ENCODE results near the gene OCIAD1.
"Not testable (repeated sequence)": the region's sequence is repeated elsewhere in the genome, so short reads cannot be mapped to it uniquely, and the experiment has no call there.

OCIAD1 gene

GRCh38 chr4:48830706-48831531 lies at the start of gene OCIAD1:
TSS of gene OCIAD1 (plus strand) at chr4:48831088. CDS start at chr4:48832625, 1,537 bp downstream.
- peak; percentile 82 to 90 for DNase-seq (ENCODE audit: low read depth in 1 of 2, low spot score in 1 of 2)

DNA sequence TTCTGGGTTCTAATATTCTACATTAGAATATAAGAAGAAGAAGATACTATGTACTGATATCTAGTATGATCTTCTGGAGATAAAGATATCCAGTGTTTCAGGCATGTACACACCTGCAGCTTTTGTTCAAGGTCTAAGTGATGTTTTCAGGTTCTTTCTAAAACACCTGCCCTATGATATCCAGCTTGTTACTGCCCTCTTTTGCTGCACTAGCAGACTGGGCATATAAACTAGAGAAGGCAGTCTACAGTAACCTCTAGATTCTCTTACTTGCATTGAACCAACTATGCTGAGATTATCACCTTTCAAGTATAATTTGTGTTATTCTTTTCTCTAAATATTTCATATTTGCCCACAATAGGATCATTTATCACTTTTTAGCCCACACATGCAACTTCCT lies 48.9 kb upstream of the OCIAD1 start:
- no peak for DNase-seq (ENCODE audit: low read depth in 1 of 2, low spot score in 1 of 2)

GRCh38 chr4:48785302-48785701 lies 45.6 kb upstream of the OCIAD1 start:
- no peak for DNase-seq (ENCODE audit: low read depth in 1 of 2, low spot score in 1 of 2)

DNA sequence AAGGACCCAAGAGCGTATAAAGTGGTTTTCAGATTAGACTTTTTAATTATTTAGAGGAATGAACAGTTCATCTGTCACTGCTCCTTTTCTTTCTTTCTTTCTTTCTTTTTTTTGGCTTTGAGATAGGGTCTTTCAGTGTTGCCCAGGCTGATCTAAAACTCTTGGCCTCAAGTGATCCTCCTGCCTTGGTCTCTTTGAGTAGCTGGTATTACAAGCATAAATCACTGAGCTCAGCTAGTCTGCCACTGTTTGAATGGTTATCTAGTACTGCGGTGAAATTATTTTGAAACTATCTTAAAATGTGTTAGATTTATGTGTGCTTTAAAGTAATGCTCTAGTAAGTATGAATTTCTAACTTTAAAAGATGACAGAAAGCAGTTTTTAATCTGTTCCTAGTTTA lies 44.3 kb upstream of the OCIAD1 start:
- no peak for DNase-seq (ENCODE audit: low read depth in 1 of 2, low spot score in 1 of 2)

DNA sequence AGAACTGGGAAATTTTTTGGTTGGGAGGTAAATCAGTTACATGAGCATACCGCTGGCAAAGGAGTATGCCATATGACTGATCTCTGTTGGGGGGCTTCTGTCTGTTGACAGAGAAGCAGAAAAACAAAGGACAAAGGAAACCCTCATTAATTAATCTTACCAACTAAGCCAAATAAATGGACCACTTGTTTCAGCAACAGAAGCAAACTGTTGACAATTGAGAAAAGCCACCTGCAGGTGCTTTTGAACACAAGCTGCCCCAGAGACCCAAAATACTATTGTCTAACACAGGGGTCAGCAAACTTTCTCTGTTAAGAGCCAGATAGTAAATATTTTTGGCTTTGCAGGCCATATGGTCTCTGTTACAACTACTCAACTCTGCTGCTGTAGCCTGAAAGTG lies 43.8 kb upstream of the OCIAD1 start:
- DNase-seq (ENCODE audit: low read depth in 1 of 2, low spot score in 1 of 2), result no peak

DNA sequence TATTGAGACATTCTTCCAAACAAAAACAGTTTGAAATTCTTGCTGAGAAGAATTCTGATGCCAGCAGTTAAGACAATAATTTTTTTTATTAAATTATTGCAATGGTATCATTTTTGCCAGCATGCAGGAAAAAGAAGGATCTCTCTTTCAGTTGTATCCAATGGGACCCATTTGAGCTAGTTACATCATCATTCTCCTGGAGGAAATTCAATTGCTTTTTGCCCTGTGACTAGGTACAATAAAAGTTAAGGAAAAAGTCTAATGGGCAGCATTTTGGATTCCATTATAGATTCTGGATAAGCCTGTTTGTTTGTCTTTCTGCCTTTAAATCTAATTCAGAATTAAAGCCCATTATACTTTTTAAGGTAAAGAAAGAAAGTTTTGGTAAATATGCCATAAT lies 40.3 kb upstream of the OCIAD1 start:
- no peak for DNase-seq (ENCODE audit: low read depth in 1 of 2, low spot score in 1 of 2)

- no peak for DNase-seq (ENCODE audit: low read depth in 1 of 2, low spot score in 1 of 2)
Measured at GRCh38 chr4:48791313-48791712, 39.6 kb upstream of the OCIAD1 start.

GRCh38 chr4:48792348-48793006 lies 38.4 kb upstream of the OCIAD1 start:
- no peak for DNase-seq (ENCODE audit: low read depth in 1 of 2, low spot score in 1 of 2)

DNA sequence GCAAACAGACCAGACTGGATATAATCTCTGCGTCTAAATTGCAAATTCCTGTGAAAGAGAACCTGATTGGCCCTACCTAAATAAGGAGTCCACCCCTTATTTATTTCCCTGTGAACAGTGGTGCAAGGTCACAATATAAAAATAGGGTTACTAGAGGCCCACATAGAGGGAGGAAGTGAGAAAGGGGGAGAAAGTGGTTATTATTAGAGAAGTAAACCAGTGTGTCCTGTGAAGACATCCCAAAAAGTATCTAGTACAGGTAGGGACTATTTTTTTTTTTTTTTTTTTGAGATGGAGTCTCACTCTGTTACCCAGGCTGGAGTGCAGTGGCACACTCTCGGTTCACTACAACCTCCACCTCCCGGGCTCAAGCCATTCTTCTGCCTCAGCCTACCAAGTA lies 35.8 kb upstream of the OCIAD1 start:
- no peak for DNase-seq (ENCODE audit: low read depth in 1 of 2, low spot score in 1 of 2)

GRCh38 chr4:48796191-48796926 lies 34.5 kb upstream of the OCIAD1 start:
- DNase-seq (ENCODE audit: low read depth in 1 of 2, low spot score in 1 of 2), result no peak

DNA sequence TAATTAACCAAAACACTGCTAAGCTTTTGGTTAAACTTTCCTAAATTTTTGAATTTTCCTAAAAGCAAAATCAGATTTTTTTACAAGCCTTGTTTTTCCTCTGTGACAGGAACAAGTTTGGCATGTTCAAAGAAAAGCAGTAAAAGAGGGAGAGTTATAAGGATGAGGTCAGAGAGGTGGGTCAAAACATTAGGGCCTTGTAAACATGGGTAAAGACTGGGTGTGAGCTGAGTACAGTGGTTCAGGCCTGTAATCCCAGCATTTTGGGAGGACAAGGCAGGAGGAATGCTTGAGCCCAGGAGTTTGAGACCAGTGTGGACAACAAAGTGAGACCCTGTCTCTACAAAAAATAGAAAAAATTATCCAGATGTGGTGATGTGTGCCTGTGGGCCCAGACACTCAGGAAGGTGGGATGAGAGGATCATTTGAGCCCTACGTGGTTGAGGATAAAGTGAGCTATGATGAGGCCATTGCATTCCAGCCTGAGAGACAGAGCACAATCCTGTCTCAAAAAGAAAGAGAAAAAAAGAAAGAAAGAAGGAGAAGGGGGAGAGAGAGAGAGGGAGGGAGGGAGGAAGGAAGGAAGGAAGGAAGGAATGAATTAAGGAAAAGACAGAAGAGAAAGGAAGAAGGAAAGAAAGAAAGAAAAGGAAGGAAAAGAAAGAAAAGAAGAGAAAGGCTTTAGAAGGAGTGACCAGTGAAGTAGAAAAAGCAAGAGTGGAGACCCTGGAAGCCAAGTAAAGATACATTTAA lies 33.8 kb upstream of the OCIAD1 start:
- DNase-seq (ENCODE audit: low read depth in 1 of 2, low spot score in 1 of 2), result no peak

DNA sequence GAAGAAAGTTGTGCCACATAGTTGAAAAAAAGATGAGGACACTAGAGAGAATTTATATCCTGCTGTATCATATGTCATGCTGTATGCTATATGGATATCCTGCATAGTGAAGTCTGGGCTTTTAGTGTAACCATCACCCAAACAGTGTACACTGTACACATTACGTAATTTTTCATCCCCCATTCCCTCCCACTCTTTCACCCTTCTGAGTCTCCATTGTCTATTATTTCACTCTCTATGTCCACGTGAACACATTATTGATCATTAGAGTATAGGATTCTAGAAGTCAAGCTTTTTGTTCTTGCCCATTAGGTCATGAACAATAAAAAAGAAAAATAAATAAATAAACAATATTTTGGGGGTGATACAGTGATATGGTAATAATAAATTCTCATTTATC lies 32.8 kb upstream of the OCIAD1 start:
- no peak for DNase-seq (ENCODE audit: low read depth in 1 of 2, low spot score in 1 of 2)

DNA sequence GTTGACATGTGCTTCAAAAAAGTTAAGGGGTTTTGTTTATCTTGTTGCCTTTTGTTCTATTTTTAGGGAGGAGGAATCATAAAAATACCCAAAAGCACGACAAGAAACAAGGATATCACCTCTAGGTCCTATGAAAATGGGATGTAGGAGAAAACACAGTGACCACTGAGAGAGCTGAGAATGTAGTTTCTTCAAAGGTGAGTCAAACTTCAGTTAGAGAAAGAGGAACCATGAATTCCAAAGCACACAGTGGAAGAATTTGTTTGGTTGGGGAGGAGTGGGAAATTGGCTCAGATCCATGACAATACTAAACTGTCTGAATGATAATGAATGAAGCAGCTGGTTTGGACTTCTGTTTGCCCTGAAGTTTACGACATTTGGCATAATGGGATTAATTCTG lies 31.7 kb upstream of the OCIAD1 start:
- no peak for DNase-seq (ENCODE audit: low read depth in 1 of 2, low spot score in 1 of 2)

- not testable (repeated sequence) for DNase-seq (ENCODE audit: low read depth in 1 of 2, low spot score in 1 of 2)
Measured at GRCh38 chr4:48800155-48800554, 30.7 kb upstream of the OCIAD1 start.

DNA sequence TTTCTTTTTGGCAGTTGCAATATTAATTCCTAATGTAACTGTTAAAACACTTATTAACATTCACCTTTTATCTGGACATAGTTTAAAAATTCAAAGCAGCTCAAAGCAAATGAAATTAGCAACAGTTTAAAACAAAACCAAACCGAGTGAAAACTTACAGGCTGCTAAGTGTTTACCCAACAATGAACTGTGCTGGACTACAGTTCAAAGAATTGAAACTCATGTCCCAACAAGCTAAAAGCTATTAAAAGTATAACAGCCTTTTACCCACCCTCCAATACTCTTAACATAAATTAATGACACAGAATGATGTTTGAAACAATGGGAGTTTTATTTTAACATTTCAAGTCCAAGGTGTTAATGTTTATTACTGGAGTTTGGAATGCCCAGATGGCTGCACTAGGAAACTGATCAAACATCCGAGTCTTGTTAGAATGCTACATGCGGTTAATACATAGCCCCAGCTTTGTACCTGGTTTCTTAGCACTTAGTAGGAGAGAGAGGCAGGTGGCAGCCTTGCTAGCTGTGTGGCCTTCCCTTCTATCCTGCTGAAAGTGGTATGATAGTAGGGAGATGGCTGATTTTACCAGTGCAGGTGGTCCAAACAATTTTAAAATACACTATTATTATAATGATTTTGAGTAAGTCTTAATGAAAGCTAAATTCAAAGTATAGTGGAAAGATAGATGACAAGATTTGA lies 29.7 kb upstream of the OCIAD1 start:
- DNase-seq (ENCODE audit: low read depth in 1 of 2, low spot score in 1 of 2), result no peak

DNA sequence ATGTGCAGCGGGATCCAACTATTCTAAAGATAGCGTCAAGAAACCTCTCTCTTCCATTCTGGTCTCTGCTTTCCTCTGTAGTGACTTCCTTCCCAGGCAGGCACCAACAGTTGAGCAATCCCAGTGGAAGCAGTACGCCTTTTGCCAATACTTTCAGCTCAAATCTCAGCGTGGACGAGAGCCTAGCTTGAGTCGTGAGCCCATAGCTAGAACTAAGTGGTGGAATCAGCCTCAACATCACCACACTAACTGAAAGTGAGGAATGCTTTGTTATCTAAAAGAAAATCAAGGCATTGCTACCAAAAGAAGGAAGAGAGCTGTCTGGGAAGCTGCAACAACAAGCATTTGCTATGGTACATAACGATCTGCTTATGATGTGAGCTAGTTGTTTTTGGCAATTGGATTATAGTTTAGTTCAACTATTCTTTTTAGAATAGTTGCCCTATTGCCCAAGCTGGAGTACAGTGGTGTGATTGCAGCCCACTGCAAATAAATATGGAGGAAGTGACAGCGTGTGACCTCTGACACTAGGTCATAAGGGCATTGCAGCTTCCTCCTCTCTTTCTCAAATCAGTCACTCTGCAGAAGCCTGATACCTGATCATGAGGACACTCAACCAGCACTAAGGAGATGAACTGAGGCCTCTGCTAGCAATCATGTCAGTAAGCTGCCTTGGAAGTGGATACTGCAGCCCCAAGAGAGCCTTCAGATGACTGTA lies 26.1 kb upstream of the OCIAD1 start:
- DNase-seq (ENCODE audit: low read depth in 1 of 2, low spot score in 1 of 2), result no peak

GRCh38 chr4:48812866-48813265 lies 18.0 kb upstream of the OCIAD1 start:
- DNase-seq (ENCODE audit: low read depth in 1 of 2, low spot score in 1 of 2), result no peak

GRCh38 chr4:48813964-48814363 lies 16.9 kb upstream of the OCIAD1 start:
- DNase-seq (ENCODE audit: low read depth in 1 of 2, low spot score in 1 of 2), result no peak

- no peak for DNase-seq (ENCODE audit: low read depth in 1 of 2, low spot score in 1 of 2)
Measured at GRCh38 chr4:48815483-48815882, 15.4 kb upstream of the OCIAD1 start.

DNA sequence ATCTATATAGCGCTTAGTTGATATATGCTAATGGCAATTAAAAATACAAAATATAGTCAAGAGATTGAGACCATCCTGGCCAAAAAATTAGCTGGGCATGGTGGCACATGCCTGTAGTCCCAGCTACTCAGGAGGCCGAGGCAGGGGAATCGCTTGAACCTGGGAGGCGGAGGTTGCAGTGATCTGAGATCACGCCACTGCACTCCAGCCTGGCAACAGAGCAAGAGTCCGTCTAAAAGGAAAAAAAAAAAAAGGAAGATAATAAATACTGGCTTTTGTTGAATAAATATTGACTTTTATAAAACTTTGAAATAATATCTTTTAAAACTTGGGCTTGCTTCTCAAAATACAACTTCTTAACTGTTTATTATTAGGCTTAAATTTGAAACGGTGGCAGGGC lies 14.6 kb upstream of the OCIAD1 start:
- not testable (repeated sequence) for DNase-seq (ENCODE audit: low read depth in 1 of 2, low spot score in 1 of 2)
